ENCODE measurements around the gene PCDHGA9.
"Not testable (repeated sequence)": the region's sequence is repeated elsewhere in the genome, so short reads cannot be mapped to it uniquely, and the experiment has no call there.

Gene PCDHGA9

DNA sequence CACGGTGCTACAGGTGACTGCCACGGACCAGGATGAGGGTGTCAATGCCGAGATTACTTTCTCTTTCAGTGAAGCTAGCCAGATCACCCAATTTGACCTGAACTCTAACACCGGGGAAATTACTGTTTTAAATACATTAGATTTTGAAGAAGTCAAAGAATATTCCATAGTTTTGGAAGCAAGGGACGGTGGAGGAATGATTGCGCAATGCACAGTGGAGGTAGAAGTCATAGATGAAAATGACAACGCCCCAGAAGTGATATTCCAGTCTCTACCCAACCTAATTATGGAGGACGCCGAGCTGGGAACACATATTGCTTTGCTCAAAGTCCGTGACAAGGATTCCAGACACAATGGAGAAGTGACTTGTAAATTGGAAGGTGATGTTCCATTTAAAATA, 13.9 kb upstream of the PCDHGA9 start:
- TF ChIP-seq CTCF (conservative IDR thresholded peaks at IDR 0.05) (no peak), ZFX (IDR thresholded peaks at IDR 0.05) (no peak)
- H3K27ac ChIP-seq = no peak overlapping the region

DNA sequence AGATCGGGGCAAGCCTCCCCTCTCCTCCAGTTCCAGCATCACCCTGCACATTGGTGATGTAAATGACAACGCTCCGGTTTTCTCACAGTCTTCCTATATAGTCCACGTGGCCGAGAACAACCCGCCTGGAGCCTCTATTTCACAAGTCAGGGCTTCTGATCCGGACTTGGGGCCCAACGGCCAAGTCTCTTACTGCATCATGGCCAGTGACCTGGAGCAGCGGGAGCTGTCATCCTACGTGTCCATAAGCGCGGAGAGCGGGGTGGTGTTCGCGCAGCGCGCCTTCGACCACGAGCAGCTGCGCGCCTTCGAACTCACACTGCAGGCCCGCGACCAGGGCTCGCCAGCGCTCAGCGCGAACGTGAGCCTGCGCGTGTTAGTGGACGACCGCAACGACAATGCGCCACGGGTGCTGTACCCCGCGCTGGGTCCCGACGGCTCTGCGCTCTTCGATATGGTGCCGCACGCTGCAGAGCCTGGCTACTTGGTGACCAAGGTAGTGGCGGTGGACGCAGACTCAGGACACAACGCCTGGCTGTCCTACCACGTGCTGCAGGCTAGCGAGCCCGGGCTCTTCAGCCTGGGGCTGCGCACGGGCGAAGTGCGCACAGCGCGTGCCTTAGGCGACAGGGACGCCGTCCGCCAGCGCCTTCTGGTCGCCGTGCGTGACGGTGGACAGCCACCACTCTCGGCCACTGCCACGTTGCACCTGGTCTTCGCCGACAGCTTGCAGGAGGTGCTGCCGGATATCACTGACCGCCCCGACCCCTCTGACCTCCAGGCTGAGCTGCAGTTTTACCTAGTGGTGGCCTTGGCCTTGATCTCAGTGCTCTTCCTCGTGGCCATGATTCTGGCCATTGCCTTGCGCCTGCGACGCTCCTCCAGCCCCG, 13.2 kb upstream of the PCDHGA9 start:
- TF ChIP-seq ZFX (IDR thresholded peaks at IDR 0.05) = no peak
- no peak for TF ChIP-seq CTCF (conservative IDR thresholded peaks at IDR 0.05)

DNA sequence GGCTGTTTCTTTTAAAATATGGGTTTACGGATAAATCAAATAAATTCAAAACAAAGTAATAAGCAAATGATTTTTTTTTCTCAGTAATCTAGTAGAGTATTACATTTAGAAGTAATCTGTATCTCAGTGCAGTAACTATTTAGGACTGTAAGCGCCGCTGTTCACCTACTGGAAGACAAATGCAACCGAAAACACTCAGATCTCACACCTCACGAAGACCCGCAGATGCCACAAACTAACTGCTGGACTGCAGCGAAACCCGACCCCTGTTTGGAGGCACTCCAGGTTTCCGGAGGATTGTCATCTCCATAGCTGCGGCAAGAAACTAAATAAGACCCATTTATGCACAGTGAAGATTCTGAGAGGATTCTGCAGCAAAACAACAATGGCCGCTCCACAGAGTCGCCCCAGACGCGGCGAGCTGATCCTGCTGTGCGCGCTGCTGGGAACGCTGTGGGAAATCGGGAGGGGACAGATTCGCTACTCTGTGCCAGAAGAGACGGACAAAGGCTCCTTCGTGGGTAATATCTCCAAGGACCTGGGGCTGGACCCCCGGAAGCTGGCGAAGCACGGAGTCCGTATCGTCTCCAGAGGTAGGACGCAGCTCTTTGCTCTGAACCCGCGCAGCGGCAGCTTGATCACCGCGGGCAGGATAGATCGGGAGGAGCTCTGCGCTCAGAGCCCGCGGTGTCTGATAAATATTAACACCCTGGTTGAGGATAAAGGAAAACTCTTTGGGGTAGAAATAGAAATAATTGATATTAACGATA, 10.0 kb upstream of the PCDHGA9 start, which contains the start of gene PCDHGA8:
Gene PCDHGA8 (plus strand): TSS at position 205 of the 770 bp plus-strand sequence. CDS start 181 bp downstream, at position 386.
- TF ChIP-seq ZFX (IDR thresholded peaks at IDR 0.05) (no peak), CTCF (conservative IDR thresholded peaks at IDR 0.05) (peak; percentile 88)
- no peak within 1 kb of the TSS for H3K27ac ChIP-seq

More for the DNA sequence above, 13.2 kb upstream of the PCDHGA9 start:
- H3K27ac ChIP-seq = no peak overlapping the region

DNA sequence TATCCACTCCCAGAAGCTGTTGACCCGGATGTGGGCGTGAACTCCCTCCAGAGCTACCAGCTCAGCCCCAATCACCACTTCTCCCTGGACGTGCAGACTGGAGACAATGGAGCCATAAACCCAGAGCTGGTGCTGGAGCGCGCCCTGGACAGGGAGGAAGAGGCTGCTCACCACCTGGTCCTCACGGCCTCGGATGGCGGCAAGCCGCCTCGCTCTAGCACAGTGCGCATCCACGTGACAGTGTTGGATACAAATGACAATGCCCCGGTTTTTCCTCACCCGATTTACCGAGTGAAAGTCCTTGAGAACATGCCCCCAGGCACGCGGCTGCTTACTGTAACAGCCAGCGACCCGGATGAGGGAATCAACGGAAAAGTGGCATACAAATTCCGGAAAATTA, 9.3 kb upstream of the PCDHGA9 start:
- TF ChIP-seq CTCF (conservative IDR thresholded peaks at IDR 0.05) = no peak
- TF ChIP-seq ZFX (IDR thresholded peaks at IDR 0.05) = no peak
- H3K27ac ChIP-seq = no peak overlapping the region

- not testable (repeated sequence) for H3K27ac ChIP-seq
These were observed 8.0 kb upstream of the PCDHGA9 start for GRCh38 chr5:141394401-141395187.

GRCh38 chr5:141397756-141398551, 4.6 kb upstream of the PCDHGA9 start, which contains the start of gene PCDHGB5:
PCDHGB5 (plus strand) TSS chr5:141397947; CDS start chr5:141398128, 181 bp downstream.
- peak; percentile 82 for TF ChIP-seq CTCF (conservative IDR thresholded peaks at IDR 0.05)
- H3K27ac ChIP-seq = not testable (repeated sequence)

GRCh38 chr5:141398608-141399007, 4.0 kb upstream of the PCDHGA9 start:
- TF ChIP-seq ZFX (IDR thresholded peaks at IDR 0.05) (no peak), CTCF (conservative IDR thresholded peaks at IDR 0.05) (no peak)
- no peak overlapping the region for H3K27ac ChIP-seq

Measured in C4-2B (cell line).